ENCODE measurements around the gene LILRB4.

- TF ChIP-seq POLR2A (IDR thresholded peaks at IDR 0.05), result no peak
- no peak for TF ChIP-seq CTCF (IDR thresholded peaks at IDR 0.05)
Measured at GRCh38 chr19:54661846-54662481, 821 bp upstream of the LILRB4 start.
